GM18498 (cell line): ENCODE results near the gene HS6ST3.

ENCODE experiments used
- ATAC-seq: cut with Tn5 transposase; IDR thresholded peaks from one replicate; pipeline ENCODE4 v1.9.1; 2021; ENCODE audit warnings: mild to moderate bottlenecking, moderate library complexity; ENCODE audit not compliant: unreplicated experiment

The HS6ST3 gene

DNA sequence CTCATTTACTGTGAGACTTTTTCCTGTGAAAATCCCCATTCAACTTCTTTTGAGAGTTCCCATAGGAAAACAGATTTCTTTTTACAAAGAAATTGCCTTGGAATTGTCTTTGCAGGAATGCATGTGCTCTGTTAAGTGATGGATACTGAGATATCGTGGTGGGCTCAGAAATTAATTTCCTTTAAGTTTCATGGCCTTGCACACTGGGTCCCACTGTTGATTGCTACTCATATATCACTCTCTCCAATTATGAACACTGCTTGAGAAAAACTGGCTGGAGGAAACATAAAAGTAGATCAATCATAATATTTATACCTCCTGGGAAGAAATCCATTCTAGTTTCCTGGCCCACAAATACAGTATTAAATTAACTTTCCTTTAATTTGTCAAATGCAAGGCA is 773.1 kb downstream of the HS6ST3 start:
- ATAC-seq = no peak

DNA sequence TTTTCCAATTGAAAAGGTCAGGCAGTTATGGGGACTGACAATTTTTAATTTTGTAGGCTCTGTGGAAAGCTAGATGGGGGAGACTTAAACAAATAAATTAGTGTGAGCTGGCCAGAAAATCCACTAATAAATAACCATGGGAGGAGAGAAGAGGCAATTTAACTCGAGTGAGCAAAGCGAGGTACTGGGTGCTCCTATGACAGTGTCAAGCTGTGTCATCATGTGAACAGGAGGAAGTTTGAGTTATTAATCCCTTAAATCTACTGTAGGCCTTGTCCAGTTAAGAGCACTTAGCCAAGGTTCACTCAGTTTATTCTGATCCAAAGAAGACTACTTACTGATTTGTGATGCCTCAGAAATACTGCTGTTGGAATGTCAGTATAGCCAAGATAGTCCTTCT is 781.6 kb downstream of the HS6ST3 start:
- no peak for ATAC-seq

DNA sequence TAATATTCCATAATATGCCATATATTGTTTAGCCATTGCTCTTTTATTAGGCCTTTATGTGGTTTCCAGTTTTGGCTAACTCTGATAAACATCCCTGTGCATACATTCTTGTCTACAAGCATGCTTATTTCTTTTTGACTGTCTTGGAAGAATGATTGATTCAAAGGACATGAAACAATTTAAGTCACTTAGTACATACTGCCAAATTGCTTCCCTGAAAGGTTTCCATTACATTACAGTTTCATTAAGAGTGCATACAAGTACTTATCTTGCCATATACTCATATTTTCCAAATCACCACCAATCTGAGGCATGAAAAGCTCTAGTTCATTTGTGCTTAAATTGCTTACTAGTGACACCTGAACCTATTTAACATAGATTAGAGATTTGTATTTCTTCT is 790.5 kb downstream of the HS6ST3 start:
- no peak for ATAC-seq
